ENCODE measurements around the gene CACNA2D3. TPM values are rescaled to one million over a fixed set of nuclear protein-coding genes. Genes with fewer than 3 reads are reported as not detected.

Gene CACNA2D3
- total RNA-seq, 6 donors from 2014 or later, result 2.9 to 16.8 (median 4.9) TPM

DNA sequence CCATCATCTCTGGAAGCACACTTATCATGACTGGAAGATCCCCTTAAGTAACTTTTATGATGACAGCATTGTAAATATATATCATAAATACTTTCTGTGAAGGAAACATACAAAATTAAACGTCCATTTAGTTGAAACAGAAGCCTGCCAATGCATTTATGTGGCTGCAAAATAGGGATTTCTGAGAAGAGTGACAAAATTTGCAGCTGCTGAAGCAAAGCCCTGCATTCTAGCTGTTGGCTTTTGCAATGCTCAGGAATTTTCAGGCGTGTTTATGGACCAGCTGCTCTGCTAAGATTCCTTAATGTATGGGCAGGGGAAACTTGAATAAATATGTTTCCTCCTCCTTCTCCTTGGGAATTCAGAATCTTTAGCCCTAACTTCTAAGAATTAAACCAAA, 137.3 kb downstream of the CACNA2D3 start:
- no peaks in the 10 kb centered on the region for H3K36me3 ChIP-seq
- ATAC-seq (ENCODE audit: low FRiP score in 2 of 2) (no peak), DNase-seq (no peak)
- no peak overlapping the region for H3K27ac ChIP-seq
- WGBS, 2 donors, result 53 to 58% methylated on average over 2 of the region's 2 CpGs
- no peak for TF ChIP-seq EP300 (IDR thresholded peaks at IDR 0.05)
- TF ChIP-seq POLR2AphosphoS5 (IDR thresholded peaks at IDR 0.05), result no peak
- no peak for TF ChIP-seq POLR2A (IDR thresholded peaks at IDR 0.05)
- no peak for TF ChIP-seq CTCF (IDR thresholded peaks at IDR 0.05)
- no peaks in the 10 kb centered on the region for H3K27me3 ChIP-seq
- no peak overlapping the region for H3K4me3 ChIP-seq
- H3K4me1 ChIP-seq, result no peaks in the 10 kb centered on the region
- H3K9me3 ChIP-seq, result no peaks in the 10 kb centered on the region

- DNase-seq (no peak), ATAC-seq (ENCODE audit: low FRiP score in 2 of 2) (no peak)
- Histone ChIP-seq H3K36me3 (no peaks in the 10 kb centered on the region), H3K9me3 (no peaks in the 10 kb centered on the region), H3K27me3 (no peaks in the 10 kb centered on the region), H3K27ac (no peak overlapping the region), H3K4me1 (no peaks in the 10 kb centered on the region), H3K4me3 (no peak overlapping the region)
- WGBS, 2 donors, result 72 to 77% methylated on average over 3 of the region's 3 CpGs
- TF ChIP-seq POLR2AphosphoS5 (IDR thresholded peaks at IDR 0.05), result no peak
- TF ChIP-seq CTCF (IDR thresholded peaks at IDR 0.05), result no peak
- no peak for TF ChIP-seq POLR2A (IDR thresholded peaks at IDR 0.05)
- TF ChIP-seq EP300 (IDR thresholded peaks at IDR 0.05), result no peak
Observed at GRCh38 chr3:54261141-54261540, 138.8 kb downstream of the CACNA2D3 start.

- Histone ChIP-seq H3K27ac (no peak overlapping the region), H3K9me3 (no peaks in the 10 kb centered on the region), H3K36me3 (no peaks in the 10 kb centered on the region), H3K4me3 (no peak overlapping the region), H3K4me1 (no peaks in the 10 kb centered on the region), H3K27me3 (no peaks in the 10 kb centered on the region)
- 39 to 52% methylated on average over 6 of the region's 6 CpGs for WGBS, 2 donors
- no peak for TF ChIP-seq CTCF (IDR thresholded peaks at IDR 0.05)
- no peak for TF ChIP-seq POLR2AphosphoS5 (IDR thresholded peaks at IDR 0.05)
- TF ChIP-seq EP300 (IDR thresholded peaks at IDR 0.05), result no peak
- no peak for TF ChIP-seq POLR2A (IDR thresholded peaks at IDR 0.05)
- DNase-seq (no peak), ATAC-seq (ENCODE audit: low FRiP score in 2 of 2) (no peak)
Observed at GRCh38 chr3:54262541-54262940, 140.2 kb downstream of the CACNA2D3 start.

DNA sequence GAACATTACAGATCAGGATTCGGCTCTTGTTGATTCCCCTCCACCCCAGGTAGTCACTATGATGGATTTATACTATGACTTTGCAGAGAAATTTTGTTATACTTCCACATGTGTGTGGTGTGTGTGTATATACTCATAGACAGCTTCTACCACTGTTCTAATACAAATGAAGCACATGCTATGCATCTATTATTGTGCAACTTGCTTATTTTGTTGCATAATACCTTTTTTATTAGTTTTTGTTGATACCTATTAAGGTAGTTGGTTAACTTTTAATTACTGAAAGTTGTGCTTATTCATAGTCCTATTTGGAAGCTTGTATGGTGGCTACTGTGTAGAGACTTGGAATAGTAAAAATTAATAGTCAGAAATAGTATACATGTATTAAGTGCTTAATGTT, 140.6 kb downstream of the CACNA2D3 start:
- 43 to 54% methylated on average over 1 of the region's 1 CpG for WGBS, 2 donors
- Histone ChIP-seq H3K27me3 (no peaks in the 10 kb centered on the region), H3K9me3 (no peaks in the 10 kb centered on the region), H3K27ac (no peak overlapping the region), H3K36me3 (no peaks in the 10 kb centered on the region), H3K4me3 (no peak overlapping the region), H3K4me1 (no peaks in the 10 kb centered on the region)
- ATAC-seq (ENCODE audit: low FRiP score in 2 of 2), result no peak
- no peak for DNase-seq
- TF ChIP-seq POLR2AphosphoS5 (IDR thresholded peaks at IDR 0.05), result no peak
- no peak for TF ChIP-seq EP300 (IDR thresholded peaks at IDR 0.05)
- TF ChIP-seq CTCF (IDR thresholded peaks at IDR 0.05), result no peak
- no peak for TF ChIP-seq POLR2A (IDR thresholded peaks at IDR 0.05)

GRCh38 chr3:54264050-54264449, 141.7 kb downstream of the CACNA2D3 start:
- Histone ChIP-seq H3K4me1 (no peaks in the 10 kb centered on the region), H3K4me3 (no peak overlapping the region), H3K36me3 (no peaks in the 10 kb centered on the region), H3K27ac (no peak overlapping the region), H3K9me3 (no peaks in the 10 kb centered on the region), H3K27me3 (no peaks in the 10 kb centered on the region)
- no peak for DNase-seq
- TF ChIP-seq CTCF (IDR thresholded peaks at IDR 0.05) (no peak), POLR2AphosphoS5 (IDR thresholded peaks at IDR 0.05) (no peak), POLR2A (IDR thresholded peaks at IDR 0.05) (no peak), EP300 (IDR thresholded peaks at IDR 0.05) (no peak)
- 49 to 58% methylated on average over 4 of the region's 4 CpGs for WGBS, 2 donors
- no peak for ATAC-seq (ENCODE audit: low FRiP score in 2 of 2)

All from upper lobe of left lung (tissue), 6 donors.